Hepatic stellate cell (primary cell): ENCODE results near the gene GDF10.

Source experiments
- DNase-seq: peaks from one replicate; pipeline ENCODE4 v3.0.0; 2011; ENCODE audit warnings: low spot score

The GDF10 gene

GRCh38 chr10:47334466-47335295 lies 34.7 kb downstream of the GDF10 start:
- no peak for DNase-seq

GRCh38 chr10:47335906-47336305 lies 35.9 kb downstream of the GDF10 start:
- no peak for DNase-seq

- no peak for DNase-seq
Observed at GRCh38 chr10:47336387-47337134, 36.6 kb downstream of the GDF10 start.

- DNase-seq = no peak
Observed at GRCh38 chr10:47337310-47337709, 37.3 kb downstream of the GDF10 start.

DNA sequence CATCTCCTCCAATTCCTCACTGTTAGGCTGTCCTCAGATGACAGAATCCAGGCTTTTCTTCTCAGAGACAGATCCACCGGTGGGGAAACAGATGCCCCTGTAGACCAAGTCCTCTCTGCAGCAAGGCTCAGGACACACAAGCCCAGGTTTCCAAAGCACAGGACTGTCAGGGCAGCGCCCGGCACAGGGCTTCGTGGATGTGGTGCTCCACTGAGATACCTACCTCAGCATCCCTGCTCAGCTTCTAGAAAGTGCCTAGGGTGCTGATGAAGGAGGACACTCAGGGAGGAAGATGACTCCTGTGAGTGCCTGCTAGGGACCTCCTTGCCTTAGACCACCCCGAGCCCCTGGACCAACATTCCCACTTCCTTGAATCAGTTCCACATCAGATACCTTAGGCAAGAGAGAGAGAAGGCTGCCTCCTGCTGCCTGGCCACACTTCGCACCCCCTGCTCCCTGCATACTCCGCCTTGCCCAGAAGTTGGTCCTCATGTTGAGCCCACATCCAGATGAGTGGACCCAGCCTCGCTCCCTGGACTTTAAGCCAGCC lies 39.3 kb downstream of the GDF10 start:
- no peak for DNase-seq

GRCh38 chr10:47339759-47340607 lies 40.0 kb downstream of the GDF10 start:
- no peak for DNase-seq

GRCh38 chr10:47340608-47341170 lies 40.7 kb downstream of the GDF10 start:
- peak; percentile 83 for DNase-seq

- no peak for DNase-seq
Observed at GRCh38 chr10:47344996-47345870, 45.2 kb downstream of the GDF10 start.

GRCh38 chr10:47346581-47347302 lies 46.7 kb downstream of the GDF10 start:
- DNase-seq = no peak

DNA sequence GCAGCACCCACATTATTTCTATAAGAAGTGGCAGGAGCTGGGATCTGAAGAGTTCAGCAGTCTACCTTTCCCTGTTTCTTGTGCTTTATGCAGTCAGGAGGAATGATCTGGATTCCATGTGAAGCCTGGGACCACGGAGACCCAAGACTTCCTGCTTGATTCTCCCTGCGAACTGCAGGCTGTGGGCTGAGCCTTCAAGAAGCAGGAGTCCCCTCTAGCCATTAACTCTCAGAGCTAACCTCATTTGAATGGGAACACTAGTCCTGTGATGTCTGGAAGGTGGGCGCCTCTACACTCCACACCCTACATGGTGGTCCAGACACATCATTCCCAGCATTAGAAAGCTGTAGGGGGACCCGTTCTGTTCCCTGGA lies 47.3 kb downstream of the GDF10 start:
- DNase-seq = no peak

DNA sequence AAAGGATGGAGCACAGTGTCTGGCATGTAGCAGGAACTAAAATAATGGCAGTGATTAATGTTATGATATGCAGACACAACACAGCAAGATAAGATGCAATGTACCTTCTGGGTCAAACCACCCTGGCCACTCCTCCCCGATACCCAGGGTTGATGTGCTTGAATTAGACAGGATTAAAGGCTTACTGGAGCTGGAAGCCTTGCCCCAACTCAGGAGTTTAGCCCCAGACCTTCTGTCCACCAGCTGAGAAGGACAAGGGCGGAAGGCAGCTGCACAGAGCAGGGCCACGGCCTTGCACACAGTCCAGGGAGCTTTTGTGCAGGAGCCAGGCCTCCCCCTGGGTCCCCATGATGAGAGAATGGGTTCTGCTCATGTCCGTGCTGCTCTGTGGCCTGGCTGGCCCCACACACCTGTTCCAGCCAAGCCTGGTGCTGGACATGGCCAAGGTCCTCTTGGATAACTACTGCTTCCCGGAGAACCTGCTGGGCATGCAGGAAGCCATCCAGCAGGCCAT lies 48.2 kb downstream of the GDF10 start, which contains the start of gene RBP3:
Gene RBP3, plus strand, starts transcription at position 226 of the 514 bp plus-strand sequence. Its CDS starts 122 bp downstream, at position 348.
- no peak for DNase-seq

DNA sequence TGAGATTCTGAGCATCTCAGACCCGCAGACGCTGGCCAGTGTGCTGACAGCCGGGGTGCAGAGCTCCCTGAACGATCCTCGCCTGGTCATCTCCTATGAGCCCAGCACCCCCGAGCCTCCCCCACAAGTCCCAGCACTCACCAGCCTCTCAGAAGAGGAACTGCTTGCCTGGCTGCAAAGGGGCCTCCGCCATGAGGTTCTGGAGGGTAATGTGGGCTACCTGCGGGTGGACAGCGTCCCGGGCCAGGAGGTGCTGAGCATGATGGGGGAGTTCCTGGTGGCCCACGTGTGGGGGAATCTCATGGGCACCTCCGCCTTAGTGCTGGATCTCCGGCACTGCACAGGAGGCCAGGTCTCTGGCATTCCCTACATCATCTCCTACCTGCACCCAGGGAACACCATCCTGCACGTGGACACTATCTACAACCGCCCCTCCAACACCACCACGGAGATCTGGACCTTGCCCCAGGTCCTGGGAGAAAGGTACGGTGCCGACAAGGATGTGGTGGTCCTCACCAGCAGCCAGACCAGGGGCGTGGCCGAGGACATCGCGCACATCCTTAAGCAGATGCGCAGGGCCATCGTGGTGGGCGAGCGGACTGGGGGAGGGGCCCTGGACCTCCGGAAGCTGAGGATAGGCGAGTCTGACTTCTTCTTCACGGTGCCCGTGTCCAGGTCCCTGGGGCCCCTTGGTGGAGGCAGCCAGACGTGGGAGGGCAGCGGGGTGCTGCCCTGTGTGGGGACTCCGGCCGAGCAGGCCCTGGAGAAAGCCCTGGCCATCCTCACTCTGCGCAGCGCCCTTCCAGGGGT lies 48.9 kb downstream of the GDF10 start:
- DNase-seq = no peak

DNA sequence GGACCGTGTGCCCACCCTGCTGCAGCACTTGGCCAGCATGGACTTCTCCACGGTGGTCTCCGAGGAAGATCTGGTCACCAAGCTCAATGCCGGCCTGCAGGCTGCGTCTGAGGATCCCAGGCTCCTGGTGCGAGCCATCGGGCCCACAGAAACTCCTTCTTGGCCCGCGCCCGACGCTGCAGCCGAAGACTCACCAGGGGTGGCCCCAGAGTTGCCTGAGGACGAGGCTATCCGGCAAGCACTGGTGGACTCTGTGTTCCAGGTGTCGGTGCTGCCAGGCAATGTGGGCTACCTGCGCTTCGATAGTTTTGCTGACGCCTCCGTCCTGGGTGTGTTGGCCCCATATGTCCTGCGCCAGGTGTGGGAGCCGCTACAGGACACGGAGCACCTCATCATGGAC lies 49.5 kb downstream of the GDF10 start:
- no peak for DNase-seq

DNA sequence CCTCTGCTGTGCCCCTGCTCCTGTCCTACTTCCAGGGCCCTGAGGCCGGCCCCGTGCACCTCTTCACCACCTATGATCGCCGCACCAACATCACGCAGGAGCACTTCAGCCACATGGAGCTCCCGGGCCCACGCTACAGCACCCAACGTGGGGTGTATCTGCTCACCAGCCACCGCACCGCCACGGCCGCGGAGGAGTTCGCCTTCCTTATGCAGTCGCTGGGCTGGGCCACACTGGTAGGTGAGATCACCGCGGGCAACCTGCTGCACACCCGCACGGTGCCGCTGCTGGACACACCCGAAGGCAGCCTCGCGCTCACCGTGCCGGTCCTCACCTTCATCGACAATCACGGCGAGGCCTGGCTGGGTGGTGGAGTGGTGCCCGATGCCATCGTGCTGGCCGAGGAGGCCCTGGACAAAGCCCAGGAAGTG lies 50.0 kb downstream of the GDF10 start:
- DNase-seq = no peak

DNA sequence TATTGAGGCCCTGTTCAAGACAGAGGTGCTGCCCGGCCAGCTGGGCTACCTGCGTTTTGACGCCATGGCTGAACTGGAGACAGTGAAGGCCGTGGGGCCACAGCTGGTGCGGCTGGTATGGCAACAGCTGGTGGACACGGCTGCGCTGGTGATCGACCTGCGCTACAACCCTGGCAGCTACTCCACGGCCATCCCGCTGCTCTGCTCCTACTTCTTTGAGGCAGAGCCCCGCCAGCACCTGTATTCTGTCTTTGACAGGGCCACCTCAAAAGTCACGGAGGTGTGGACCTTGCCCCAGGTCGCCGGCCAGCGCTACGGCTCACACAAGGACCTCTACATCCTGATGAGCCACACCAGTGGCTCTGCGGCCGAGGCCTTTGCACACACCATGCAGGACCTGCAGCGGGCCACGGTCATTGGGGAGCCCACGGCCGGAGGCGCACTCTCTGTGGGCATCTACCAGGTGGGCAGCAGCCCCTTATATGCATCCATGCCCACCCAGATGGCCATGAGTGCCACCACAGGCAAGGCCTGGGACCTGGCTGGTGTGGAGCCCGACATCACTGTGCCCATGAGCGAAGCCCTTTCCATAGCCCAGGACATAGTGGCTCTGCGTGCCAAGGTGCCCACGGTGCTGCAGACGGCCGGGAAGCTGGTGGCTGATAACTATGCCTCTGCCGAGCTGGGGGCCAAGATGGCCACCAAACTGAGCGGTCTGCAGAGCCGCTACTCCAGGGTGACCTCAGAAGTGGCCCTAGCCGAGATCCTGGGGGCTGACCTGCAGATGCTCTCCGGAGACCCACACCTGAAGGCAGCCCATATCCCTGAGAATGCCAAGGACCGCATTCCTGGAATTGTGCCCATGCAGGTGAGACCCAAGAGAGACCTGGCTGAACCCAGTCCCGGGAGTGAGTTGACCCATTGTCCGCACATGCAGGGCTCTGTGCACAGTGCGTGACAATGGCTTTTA lies 51.0 kb downstream of the GDF10 start:
- no peak for DNase-seq

- DNase-seq = no peak
Observed at GRCh38 chr10:47351899-47352815, 52.2 kb downstream of the GDF10 start.

DNA sequence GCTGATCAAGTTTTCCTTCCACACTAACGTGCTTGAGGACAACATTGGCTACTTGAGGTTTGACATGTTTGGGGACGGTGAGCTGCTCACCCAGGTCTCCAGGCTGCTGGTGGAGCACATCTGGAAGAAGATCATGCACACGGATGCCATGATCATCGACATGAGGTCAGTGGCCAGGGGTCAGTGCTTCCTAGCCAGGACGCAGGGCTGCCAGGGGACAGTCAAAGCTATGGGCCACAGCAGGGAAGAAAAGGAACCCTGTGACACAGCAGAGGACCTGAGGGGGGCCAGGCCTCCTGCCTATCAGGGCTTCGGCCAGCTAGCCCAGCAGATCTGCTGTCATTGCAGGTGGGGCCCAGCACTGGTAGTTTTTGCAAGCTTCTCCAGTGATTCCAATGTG lies 53.4 kb downstream of the GDF10 start:
- DNase-seq = no peak
